GM12875 (cell line): Measurements from ENCODE around the gene WDR35.

Experiments
- H3K4me3 ChIP-seq: one replicate; pipeline ENCODE4 v1.5.1; 2011; ENCODE audit warnings: low read depth, low read length, control low read depth
- CTCF ChIP-seq: IDR thresholded peaks from 2 replicates; pipeline ENCODE4 v1.5.1; 2011; ENCODE audit warnings: low read depth, mild to moderate bottlenecking, control low read depth, inconsistent platforms, low read length, moderate library complexity, borderline replicate concordance; ENCODE audit not compliant: insufficient read depth

Gene WDR35

GRCh38 chr2:19890104-19890503 lies 99.8 kb downstream of the WDR35 start:
- H3K4me3 ChIP-seq, result no peak overlapping the region
- no peak for TF ChIP-seq CTCF

GRCh38 chr2:19888831-19889230 lies 101.1 kb downstream of the WDR35 start:
- H3K4me3 ChIP-seq, result no peak overlapping the region
- TF ChIP-seq CTCF, result no peak

- no peak overlapping the region for H3K4me3 ChIP-seq
- TF ChIP-seq CTCF, result no peak
These were observed 102.4 kb downstream of the WDR35 start for GRCh38 chr2:19887510-19887909.

GRCh38 chr2:19886261-19886660 lies 103.6 kb downstream of the WDR35 start:
- no peak for TF ChIP-seq CTCF
- no peak overlapping the region for H3K4me3 ChIP-seq

GRCh38 chr2:19885791-19886190 lies 104.1 kb downstream of the WDR35 start:
- no peak for TF ChIP-seq CTCF
- no peak overlapping the region for H3K4me3 ChIP-seq

GRCh38 chr2:19883971-19884720 lies 105.8 kb downstream of the WDR35 start:
- TF ChIP-seq CTCF, result no peak

GRCh38 chr2:19883486-19883885 lies 106.4 kb downstream of the WDR35 start:
- no peak overlapping the region for H3K4me3 ChIP-seq
- no peak for TF ChIP-seq CTCF

More at GRCh38 chr2:19883971-19884720, 105.8 kb downstream of the WDR35 start:
- no peak overlapping the region for H3K4me3 ChIP-seq
